ENCODE results near the gene ZNF746. TPM values are rescaled to one million over a fixed set of nuclear protein-coding genes. Genes with fewer than 3 reads are reported as not detected.

Gene ZNF746
- total and polyA plus RNA-seq, 10 of the 15 experiments (the other 5 are each of a cell fraction or from before 2014, with no cell fraction given), result 1.2 to 19.0 (median 6.3) TPM

GRCh38 chr7:149449897-149450296, 47.7 kb downstream of the ZNF746 start:
- no peaks in the 10 kb centered on the region for H3K27me3 ChIP-seq (replicated peaks in 1 of 2; ENCODE audit: control insufficient read depth in 2 of 2, insufficient read depth in 2 of 2, low read length in 1 of 2)
- ChIA-PET CTCF (no interaction called here), POLR2A (no interaction called here), RAD21 (ENCODE audit: unreplicated experiment) (no interaction called here), SMC1A (ENCODE audit: uncharacterized antibody, unreplicated experiment) (no interaction called here)
- peaks cover 13 to 17% of the 10 kb centered on the region in 2 experiments; a peak in 3 of 4 replicates for H3K36me3 ChIP-seq (ENCODE audit: control insufficient read depth in 2 of 2, insufficient read depth in 2 of 2, low read length in 1 of 2)
- no peaks in the 10 kb centered on the region for H4K20me1 ChIP-seq (ENCODE audit: control insufficient read depth, insufficient read depth)
- in situ Hi-C loops (cut with MboI), result no loop called here
- no peak for FAIRE-seq
- H2AFZ ChIP-seq (ENCODE audit: control insufficient read depth, low read depth, low read length), result no peak overlapping the region
- intact Hi-C loops (cut with micrococcal nuclease; ENCODE audit: unreplicated experiment), result no loop called here
- no peaks in the 10 kb centered on the region for H3K79me2 ChIP-seq (ENCODE audit: control insufficient read depth, insufficient read depth, low read length)
- BruUV-seq (replicated peaks), result no TSS peak
- H3K4me2 ChIP-seq (ENCODE audit: control insufficient read depth, insufficient read depth), result no peak overlapping the region
- no peaks in the 10 kb centered on the region for H3K9me3 ChIP-seq (replicated peaks; ENCODE audit: control insufficient read depth, insufficient read depth, low read length)
- no peak for ATAC-seq
- H3K27ac ChIP-seq (ENCODE audit: control insufficient read depth, insufficient read depth), result no peak overlapping the region
- 94% methylated on average over 6 of the region's 6 CpGs for WGBS (ENCODE audit: insufficient coverage, insufficient replicate concordance, low lambda C conversion rate, missing lambda C conversion rate)
- no peak overlapping the region for H3K4me3 ChIP-seq
- no peak for DNase-seq (ENCODE audit: low read depth, low spot score)
- no peak overlapping the region for H3K9ac ChIP-seq (ENCODE audit: control insufficient read depth, insufficient read depth, low read length)
- H3K4me1 ChIP-seq (ENCODE audit: control insufficient read depth, insufficient read depth, low read length), result no peaks in the 10 kb centered on the region
- TF ChIP-seq, protein P1, sequence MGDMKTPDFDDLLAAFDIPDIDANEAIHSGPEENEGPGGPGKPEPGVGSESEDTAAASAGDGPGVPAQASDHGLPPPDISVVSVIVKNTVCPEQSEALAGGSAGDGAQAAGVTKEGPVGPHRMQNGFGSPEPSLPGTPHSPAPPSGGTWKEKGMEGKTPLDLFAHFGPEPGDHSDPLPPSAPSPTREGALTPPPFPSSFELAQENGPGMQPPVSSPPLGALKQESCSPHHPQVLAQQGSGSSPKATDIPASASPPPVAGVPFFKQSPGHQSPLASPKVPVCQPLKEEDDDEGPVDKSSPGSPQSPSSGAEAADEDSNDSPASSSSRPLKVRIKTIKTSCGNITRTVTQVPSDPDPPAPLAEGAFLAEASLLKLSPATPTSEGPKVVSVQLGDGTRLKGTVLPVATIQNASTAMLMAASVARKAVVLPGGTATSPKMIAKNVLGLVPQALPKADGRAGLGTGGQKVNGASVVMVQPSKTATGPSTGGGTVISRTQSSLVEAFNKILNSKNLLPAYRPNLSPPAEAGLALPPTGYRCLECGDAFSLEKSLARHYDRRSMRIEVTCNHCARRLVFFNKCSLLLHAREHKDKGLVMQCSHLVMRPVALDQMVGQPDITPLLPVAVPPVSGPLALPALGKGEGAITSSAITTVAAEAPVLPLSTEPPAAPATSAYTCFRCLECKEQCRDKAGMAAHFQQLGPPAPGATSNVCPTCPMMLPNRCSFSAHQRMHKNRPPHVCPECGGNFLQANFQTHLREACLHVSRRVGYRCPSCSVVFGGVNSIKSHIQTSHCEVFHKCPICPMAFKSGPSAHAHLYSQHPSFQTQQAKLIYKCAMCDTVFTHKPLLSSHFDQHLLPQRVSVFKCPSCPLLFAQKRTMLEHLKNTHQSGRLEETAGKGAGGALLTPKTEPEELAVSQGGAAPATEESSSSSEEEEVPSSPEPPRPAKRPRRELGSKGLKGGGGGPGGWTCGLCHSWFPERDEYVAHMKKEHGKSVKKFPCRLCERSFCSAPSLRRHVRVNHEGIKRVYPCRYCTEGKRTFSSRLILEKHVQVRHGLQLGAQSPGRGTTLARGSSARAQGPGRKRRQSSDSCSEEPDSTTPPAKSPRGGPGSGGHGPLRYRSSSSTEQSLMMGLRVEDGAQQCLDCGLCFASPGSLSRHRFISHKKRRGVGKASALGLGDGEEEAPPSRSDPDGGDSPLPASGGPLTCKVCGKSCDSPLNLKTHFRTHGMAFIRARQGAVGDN (IDR thresholded peaks at IDR 0.05), result no peak
- TF ChIP-seq POLR2A (IDR thresholded peaks at IDR 0.05; ENCODE audit: low read depth, low read length) (no peak), ZNF592 (IDR thresholded peaks at IDR 0.05) (no peak), IKZF1 (conservative IDR thresholded peaks at IDR 0.05) (no peak), RUNX3 (IDR thresholded peaks at IDR 0.05; ENCODE audit: low read length) (no peak), POLR2AphosphoS2 (IDR thresholded peaks at IDR 0.05; ENCODE audit: low read depth, low read length) (no peak), NKRF (conservative IDR thresholded peaks at IDR 0.05) (no peak), FOXM1 (IDR thresholded peaks at IDR 0.05; ENCODE audit: low read depth, low read length) (no peak)
- TF ChIP-seq, protein P2, sequence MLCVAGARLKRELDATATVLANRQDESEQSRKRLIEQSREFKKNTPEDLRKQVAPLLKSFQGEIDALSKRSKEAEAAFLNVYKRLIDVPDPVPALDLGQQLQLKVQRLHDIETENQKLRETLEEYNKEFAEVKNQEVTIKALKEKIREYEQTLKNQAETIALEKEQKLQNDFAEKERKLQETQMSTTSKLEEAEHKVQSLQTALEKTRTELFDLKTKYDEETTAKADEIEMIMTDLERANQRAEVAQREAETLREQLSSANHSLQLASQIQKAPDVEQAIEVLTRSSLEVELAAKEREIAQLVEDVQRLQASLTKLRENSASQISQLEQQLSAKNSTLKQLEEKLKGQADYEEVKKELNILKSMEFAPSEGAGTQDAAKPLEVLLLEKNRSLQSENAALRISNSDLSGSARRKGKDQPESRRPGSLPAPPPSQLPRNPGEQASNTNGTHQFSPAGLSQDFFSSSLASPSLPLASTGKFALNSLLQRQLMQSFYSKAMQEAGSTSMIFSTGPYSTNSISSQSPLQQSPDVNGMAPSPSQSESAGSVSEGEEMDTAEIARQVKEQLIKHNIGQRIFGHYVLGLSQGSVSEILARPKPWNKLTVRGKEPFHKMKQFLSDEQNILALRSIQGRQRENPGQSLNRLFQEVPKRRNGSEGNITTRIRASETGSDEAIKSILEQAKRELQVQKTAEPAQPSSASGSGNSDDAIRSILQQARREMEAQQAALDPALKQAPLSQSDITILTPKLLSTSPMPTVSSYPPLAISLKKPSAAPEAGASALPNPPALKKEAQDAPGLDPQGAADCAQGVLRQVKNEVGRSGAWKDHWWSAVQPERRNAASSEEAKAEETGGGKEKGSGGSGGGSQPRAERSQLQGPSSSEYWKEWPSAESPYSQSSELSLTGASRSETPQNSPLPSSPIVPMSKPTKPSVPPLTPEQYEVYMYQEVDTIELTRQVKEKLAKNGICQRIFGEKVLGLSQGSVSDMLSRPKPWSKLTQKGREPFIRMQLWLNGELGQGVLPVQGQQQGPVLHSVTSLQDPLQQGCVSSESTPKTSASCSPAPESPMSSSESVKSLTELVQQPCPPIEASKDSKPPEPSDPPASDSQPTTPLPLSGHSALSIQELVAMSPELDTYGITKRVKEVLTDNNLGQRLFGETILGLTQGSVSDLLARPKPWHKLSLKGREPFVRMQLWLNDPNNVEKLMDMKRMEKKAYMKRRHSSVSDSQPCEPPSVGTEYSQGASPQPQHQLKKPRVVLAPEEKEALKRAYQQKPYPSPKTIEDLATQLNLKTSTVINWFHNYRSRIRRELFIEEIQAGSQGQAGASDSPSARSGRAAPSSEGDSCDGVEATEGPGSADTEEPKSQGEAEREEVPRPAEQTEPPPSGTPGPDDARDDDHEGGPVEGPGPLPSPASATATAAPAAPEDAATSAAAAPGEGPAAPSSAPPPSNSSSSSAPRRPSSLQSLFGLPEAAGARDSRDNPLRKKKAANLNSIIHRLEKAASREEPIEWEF (IDR thresholded peaks at IDR 0.05; ENCODE audit: insufficient replicate concordance, low read depth, low read length), result no peak
